HepG2 (cell line): ENCODE measurements around the gene HAPLN2. TPM values are rescaled to one million over a fixed set of nuclear protein-coding genes. Genes with fewer than 3 reads are reported as not detected.
A peak's percentile ranks its signal among the peaks of the same experiment; 100 is the strongest.

Experiments used
- ARID2 ChIP-seq: sonication (generic); formaldehyde crosslinking; IDR thresholded peaks from 2 replicates; pipeline ENCODE4 v1.8.1; 2022; ENCODE audit warnings: mild to moderate bottlenecking, missing genetic modification reagents, borderline replicate concordance
- CAMTA2 ChIP-seq: sonication (generic); formaldehyde crosslinking; IDR thresholded peaks from 2 replicates; pipeline ENCODE4 v1.4.0; 2020; ENCODE audit warnings: mild to moderate bottlenecking, missing genetic modification reagents, borderline replicate concordance
- CBFB ChIP-seq: sonication (generic); formaldehyde crosslinking; IDR thresholded peaks from 2 replicates; pipeline ENCODE4 v1.4.0; 2020; ENCODE audit warnings: missing genetic modification reagents
- DMAP1 ChIP-seq: IDR thresholded peaks from 2 replicates; pipeline ENCODE4 v1.6.1; 2016
- ISL2 ChIP-seq: sonication (generic); formaldehyde crosslinking; IDR thresholded peaks from 2 replicates; pipeline ENCODE4 v1.5.0; 2020; ENCODE audit warnings: missing genetic modification reagents
- POLR2G ChIP-seq: fragments of 200-400 bp; formaldehyde crosslinking; IDR thresholded peaks from 2 replicates; pipeline ENCODE4 v1.6.1; 2018; ENCODE audit warnings: mild to moderate bottlenecking, low read depth, low read length, moderate library complexity
- SP140L ChIP-seq: sonication (generic); formaldehyde crosslinking; IDR thresholded peaks from 2 replicates; pipeline ENCODE4 v1.4.0; 2020; ENCODE audit warnings: missing genetic modification reagents, borderline replicate concordance
- SP2 ChIP-seq: sonication (generic); formaldehyde crosslinking; IDR thresholded peaks from 2 replicates; pipeline ENCODE4 v1.5.1; 2020; ENCODE audit warnings: mild to moderate bottlenecking, missing genetic modification reagents
- ZBTB42 ChIP-seq: sonication (generic); formaldehyde crosslinking; IDR thresholded peaks from 2 replicates; pipeline ENCODE4 v1.5.0; 2020; ENCODE audit warnings: mild to moderate bottlenecking, missing genetic modification reagents
- ZMYM3 ChIP-seq: sonication (generic); formaldehyde crosslinking; IDR thresholded peaks from 2 replicates; pipeline ENCODE4 v1.5.1; 2020; ENCODE audit warnings: mild to moderate bottlenecking, missing genetic modification reagents
- ZNF225 ChIP-seq: sonication (generic); formaldehyde crosslinking; IDR thresholded peaks from 2 replicates; pipeline ENCODE4 v1.4.0; 2020; ENCODE audit warnings: mild to moderate bottlenecking, missing genetic modification reagents
- ZNF317 ChIP-seq: sonication (generic); formaldehyde crosslinking; IDR thresholded peaks from 2 replicates; pipeline ENCODE4 v1.5.0; 2020; ENCODE audit warnings: mild to moderate bottlenecking, missing genetic modification reagents
- ZNF777 ChIP-seq: sonication (generic); formaldehyde crosslinking; IDR thresholded peaks from 2 replicates; pipeline ENCODE4 v1.4.0; 2020; ENCODE audit warnings: missing genetic modification reagents
- polyA plus RNA-seq, 8 experiments: library from polyadenylated mRNA; depleted of rRNA in 3 of 8; stranded (reverse) in 7 of 8; unstranded in 1 of 8; fragments of >200 nt; fragmentation: Illumina TruSeq in 4 of 8; extraction: Trizol in 4 of 8; gene quantifications; 2 replicates each; pipeline versions ENCODE4 v1.2.1 to v1.2.3, GENCODE V29; 2011 to 2016; ENCODE audit warnings: low read depth in 4 of 8, missing spikeins in 1 of 8, mixed read lengths in 1 of 8; ENCODE audit not compliant: insufficient read depth in 1 of 8
- total RNA-seq, 5 experiments: library from RNA; depleted of rRNA; stranded (reverse); fragments of >200 nt; fragmentation: Illumina TruSeq; extraction: Trizol; gene quantifications; 2 replicates each; pipeline ENCODE4 v1.2.3, GENCODE V29; 2016; ENCODE audit warnings: low read depth in 1 of 5
- TF ChIP-seq, protein P1 (sequence below): sonication (generic); formaldehyde crosslinking; IDR thresholded peaks from 2 replicates; pipeline ENCODE4 v1.4.0; 2020; ENCODE audit warnings: low read depth, missing genetic modification reagents
- TF ChIP-seq, protein P2 (sequence below), 2 experiments: sonication (generic) in 1 of 2; formaldehyde crosslinking in 1 of 2; IDR thresholded peaks; 2 replicates each; pipeline versions ENCODE4 v1.6.1 to v1.9.0; 2014 to 2022; ENCODE audit warnings: antibody characterized with exemption in 1 of 2, borderline replicate concordance in 1 of 2, inconsistent platforms in 1 of 2, low read depth in 1 of 2, missing genetic modification reagents in 1 of 2
- TF ChIP-seq, protein P3 (sequence below): IDR thresholded peaks from 2 replicates; pipeline ENCODE4 v1.6.1; 2012; ENCODE audit warnings: low read depth, low read length, improper control_type of control experiment
- TF ChIP-seq, protein P4 (sequence below): fragments of 450-650 bp; IDR thresholded peaks from 2 replicates; pipeline ENCODE4 v1.6.1; 2017

The HAPLN2 gene
- total and polyA plus RNA-seq, 2 of the 13 experiments (the other 11 are each of a cell fraction or from before 2014, with no cell fraction given): not detected

DNA sequence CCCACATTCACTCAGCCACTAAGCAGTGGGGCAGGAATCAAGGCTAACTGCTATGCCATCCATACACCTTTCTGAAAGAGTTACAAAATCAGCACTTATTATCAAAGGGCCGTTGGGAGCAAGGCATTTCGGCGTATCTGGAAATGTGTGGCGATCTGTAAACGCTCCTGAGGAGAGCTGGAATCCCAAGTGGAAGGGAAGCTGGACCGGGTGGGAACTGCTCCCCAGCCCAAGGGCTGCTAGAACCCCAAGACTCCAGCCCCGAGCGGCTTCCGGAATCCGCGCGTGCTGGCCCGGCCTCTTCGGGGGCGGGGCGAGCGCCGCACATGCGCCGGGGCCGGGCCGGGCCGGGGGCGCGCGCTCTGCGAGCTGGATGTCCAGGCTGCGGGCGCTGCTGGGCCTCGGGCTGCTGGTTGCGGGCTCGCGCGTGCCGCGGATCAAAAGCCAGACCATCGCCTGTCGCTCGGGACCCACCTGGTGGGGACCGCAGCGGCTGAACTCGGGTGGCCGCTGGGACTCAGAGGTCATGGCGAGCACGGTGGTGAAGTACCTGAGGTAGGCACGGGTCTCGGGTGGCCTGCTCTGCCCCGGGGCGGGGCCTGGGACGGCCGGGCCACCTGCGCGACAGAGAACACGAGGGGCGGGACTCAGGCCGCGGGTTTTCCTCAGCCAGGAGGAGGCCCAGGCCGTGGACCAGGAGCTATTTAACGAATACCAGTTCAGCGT is 27.6 kb upstream of the HAPLN2 start, which contains the start of gene NAXE (continued):
- TF ChIP-seq, protein P1, sequence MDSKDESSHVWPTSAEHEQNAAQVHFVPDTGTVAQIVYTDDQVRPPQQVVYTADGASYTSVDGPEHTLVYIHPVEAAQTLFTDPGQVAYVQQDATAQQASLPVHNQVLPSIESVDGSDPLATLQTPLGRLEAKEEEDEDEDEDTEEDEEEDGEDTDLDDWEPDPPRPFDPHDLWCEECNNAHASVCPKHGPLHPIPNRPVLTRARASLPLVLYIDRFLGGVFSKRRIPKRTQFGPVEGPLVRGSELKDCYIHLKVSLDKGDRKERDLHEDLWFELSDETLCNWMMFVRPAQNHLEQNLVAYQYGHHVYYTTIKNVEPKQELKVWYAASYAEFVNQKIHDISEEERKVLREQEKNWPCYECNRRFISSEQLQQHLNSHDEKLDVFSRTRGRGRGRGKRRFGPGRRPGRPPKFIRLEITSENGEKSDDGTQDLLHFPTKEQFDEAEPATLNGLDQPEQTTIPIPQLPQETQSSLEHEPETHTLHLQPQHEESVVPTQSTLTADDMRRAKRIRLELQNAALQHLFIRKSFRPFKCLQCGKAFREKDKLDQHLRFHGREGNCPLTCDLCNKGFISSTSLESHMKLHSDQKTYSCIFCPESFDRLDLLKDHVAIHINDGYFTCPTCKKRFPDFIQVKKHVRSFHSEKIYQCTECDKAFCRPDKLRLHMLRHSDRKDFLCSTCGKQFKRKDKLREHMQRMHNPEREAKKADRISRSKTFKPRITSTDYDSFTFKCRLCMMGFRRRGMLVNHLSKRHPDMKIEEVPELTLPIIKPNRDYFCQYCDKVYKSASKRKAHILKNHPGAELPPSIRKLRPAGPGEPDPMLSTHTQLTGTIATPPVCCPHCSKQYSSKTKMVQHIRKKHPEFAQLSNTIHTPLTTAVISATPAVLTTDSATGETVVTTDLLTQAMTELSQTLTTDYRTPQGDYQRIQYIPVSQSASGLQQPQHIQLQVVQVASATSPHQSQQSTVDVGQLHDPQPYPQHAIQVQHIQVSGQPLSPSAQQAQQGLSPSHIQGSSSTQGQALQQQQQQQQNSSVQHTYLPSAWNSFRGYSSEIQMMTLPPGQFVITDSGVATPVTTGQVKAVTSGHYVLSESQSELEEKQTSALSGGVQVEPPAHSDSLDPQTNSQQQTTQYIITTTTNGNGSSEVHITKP (CRISPR knock-in tag): no peak
- TF ChIP-seq ZNF317 (CRISPR knock-in tag) (0 out of 2 replicates have a peak, but pooled peaks have one; percentile 29), SP2 (CRISPR knock-in tag) (no peak), DMAP1 (peak; percentile 56; the same call in 1 of the 2 replicates), ZBTB42 (CRISPR knock-in tag) (no peak), POLR2G (peak; percentile 94), ZNF777 (no peak), CBFB (CRISPR knock-in tag) (peak; percentile 51; the same call in 1 of the 2 replicates), CAMTA2 (CRISPR knock-in tag) (no peak; the same call in 1 of the 2 replicates), ARID2 (no peak), ISL2 (peak; percentile 29; the same call in 1 of the 2 replicates), SP140L (CRISPR knock-in tag) (no peak), ZMYM3 (CRISPR knock-in tag) (no peak), ZNF225 (CRISPR knock-in tag) (no peak)
- TF ChIP-seq, protein P2, sequence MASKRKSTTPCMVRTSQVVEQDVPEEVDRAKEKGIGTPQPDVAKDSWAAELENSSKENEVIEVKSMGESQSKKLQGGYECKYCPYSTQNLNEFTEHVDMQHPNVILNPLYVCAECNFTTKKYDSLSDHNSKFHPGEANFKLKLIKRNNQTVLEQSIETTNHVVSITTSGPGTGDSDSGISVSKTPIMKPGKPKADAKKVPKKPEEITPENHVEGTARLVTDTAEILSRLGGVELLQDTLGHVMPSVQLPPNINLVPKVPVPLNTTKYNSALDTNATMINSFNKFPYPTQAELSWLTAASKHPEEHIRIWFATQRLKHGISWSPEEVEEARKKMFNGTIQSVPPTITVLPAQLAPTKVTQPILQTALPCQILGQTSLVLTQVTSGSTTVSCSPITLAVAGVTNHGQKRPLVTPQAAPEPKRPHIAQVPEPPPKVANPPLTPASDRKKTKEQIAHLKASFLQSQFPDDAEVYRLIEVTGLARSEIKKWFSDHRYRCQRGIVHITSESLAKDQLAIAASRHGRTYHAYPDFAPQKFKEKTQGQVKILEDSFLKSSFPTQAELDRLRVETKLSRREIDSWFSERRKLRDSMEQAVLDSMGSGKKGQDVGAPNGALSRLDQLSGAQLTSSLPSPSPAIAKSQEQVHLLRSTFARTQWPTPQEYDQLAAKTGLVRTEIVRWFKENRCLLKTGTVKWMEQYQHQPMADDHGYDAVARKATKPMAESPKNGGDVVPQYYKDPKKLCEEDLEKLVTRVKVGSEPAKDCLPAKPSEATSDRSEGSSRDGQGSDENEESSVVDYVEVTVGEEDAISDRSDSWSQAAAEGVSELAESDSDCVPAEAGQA (IDR thresholded peaks at IDR 0.05; ENCODE audit: low read depth): no peak
- TF ChIP-seq, protein P2 (CRISPR knock-in tag; IDR thresholded peaks at IDR 0.05; ENCODE audit: borderline replicate concordance): no peak
- TF ChIP-seq, protein P3, sequence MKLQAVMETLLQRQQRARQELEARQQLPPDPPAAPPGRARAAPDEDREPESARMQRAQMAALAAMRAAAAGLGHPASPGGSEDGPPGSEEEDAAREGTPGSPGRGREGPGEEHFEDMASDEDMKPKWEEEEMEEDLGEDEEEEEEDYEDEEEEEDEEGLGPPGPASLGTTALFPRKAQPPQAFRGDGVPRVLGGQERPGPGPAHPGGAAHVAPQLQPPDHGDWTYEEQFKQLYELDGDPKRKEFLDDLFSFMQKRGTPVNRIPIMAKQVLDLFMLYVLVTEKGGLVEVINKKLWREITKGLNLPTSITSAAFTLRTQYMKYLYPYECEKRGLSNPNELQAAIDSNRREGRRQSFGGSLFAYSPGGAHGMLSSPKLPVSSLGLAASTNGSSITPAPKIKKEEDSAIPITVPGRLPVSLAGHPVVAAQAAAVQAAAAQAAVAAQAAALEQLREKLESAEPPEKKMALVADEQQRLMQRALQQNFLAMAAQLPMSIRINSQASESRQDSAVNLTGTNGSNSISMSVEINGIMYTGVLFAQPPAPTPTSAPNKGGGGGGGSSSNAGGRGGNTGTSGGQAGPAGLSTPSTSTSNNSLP: no peak
- TF ChIP-seq, protein P4, sequence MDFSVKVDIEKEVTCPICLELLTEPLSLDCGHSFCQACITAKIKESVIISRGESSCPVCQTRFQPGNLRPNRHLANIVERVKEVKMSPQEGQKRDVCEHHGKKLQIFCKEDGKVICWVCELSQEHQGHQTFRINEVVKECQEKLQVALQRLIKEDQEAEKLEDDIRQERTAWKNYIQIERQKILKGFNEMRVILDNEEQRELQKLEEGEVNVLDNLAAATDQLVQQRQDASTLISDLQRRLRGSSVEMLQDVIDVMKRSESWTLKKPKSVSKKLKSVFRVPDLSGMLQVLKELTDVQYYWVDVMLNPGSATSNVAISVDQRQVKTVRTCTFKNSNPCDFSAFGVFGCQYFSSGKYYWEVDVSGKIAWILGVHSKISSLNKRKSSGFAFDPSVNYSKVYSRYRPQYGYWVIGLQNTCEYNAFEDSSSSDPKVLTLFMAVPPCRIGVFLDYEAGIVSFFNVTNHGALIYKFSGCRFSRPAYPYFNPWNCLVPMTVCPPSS: no peak
